Transverse colon (tissue), 3 donors: ENCODE data around the gene CPNE7.

Experiments used
- POLR2A ChIP-seq: fragments of 450-650 bp; IDR thresholded peaks from one replicate; pipeline ENCODE4 v1.6.1; 2016; ENCODE audit warnings: antibody characterized with exemption, mild to moderate bottlenecking, moderate library complexity
- TF ChIP-seq, protein P1 (sequence below), 5 experiments: fragments of 200-600 bp in 3 of 5; fragments of 450-650 bp in 2 of 5; sonication (generic) in 3 of 5; IDR thresholded peaks; 1 replicate in 2 of 5; 2 replicates in 3 of 5; pipeline ENCODE4 v1.5.1; 2016 to 2017; ENCODE audit warnings: antibody characterized with exemption in 5 of 5, inconsistent platforms in 3 of 5, mild to moderate bottlenecking in 2 of 5, moderate library complexity in 1 of 5

DNA sequence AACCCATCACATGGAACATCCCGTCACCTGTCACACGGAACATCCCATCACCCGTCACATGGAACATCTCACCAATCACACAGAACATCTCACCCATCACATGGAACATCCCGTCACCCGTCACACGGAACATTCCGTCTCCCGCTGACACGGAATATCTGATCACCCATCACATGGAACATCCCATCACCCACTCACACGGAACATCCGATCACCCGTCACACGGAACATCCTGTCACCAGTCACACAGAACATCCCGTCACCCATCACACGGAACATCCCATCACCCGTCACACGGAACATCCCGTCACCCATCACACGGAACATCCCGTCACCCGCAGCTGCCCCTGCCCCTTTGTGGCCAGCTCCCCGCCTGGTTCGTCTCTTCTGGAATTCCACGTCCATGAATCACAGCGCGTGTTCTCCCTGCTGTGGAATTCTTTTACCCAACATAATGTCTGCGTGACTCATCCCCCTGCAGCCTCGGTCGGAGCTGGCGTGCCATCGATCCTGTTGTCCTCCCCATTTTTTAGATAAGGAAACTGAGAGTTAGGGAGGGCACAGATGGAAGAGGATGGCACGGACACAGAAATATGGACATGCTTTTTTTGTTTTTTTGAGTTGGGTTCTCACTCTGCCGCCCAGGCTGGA, 5.6 kb downstream of the CPNE7 start:
- no peak for TF ChIP-seq POLR2A
- TF ChIP-seq, protein P1, sequence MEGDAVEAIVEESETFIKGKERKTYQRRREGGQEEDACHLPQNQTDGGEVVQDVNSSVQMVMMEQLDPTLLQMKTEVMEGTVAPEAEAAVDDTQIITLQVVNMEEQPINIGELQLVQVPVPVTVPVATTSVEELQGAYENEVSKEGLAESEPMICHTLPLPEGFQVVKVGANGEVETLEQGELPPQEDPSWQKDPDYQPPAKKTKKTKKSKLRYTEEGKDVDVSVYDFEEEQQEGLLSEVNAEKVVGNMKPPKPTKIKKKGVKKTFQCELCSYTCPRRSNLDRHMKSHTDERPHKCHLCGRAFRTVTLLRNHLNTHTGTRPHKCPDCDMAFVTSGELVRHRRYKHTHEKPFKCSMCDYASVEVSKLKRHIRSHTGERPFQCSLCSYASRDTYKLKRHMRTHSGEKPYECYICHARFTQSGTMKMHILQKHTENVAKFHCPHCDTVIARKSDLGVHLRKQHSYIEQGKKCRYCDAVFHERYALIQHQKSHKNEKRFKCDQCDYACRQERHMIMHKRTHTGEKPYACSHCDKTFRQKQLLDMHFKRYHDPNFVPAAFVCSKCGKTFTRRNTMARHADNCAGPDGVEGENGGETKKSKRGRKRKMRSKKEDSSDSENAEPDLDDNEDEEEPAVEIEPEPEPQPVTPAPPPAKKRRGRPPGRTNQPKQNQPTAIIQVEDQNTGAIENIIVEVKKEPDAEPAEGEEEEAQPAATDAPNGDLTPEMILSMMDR (IDR thresholded peaks at IDR 0.05): no peak
